Measurements from ENCODE around the gene UBE2B. TPM values are rescaled to one million over a fixed set of nuclear protein-coding genes. Genes with fewer than 3 reads are reported as not detected.
"Not testable (repeated sequence)": the region's sequence is repeated elsewhere in the genome, so short reads cannot be mapped to it uniquely, and the experiment has no call there.

The UBE2B gene
- total RNA-seq, 1 donor from 2014 or later: 98.9 TPM

GRCh38 chr5:134397196-134397595, 25.8 kb downstream of the UBE2B start:
- intact Hi-C loops (cut with micrococcal nuclease): no loop called here

- intact Hi-C loops (cut with micrococcal nuclease): no loop called here
Measured at GRCh38 chr5:134398609-134399155, 27.3 kb downstream of the UBE2B start.

GRCh38 chr5:134403951-134404350, 32.6 kb downstream of the UBE2B start:
- intact Hi-C loops (cut with micrococcal nuclease): no loop called here

DNA sequence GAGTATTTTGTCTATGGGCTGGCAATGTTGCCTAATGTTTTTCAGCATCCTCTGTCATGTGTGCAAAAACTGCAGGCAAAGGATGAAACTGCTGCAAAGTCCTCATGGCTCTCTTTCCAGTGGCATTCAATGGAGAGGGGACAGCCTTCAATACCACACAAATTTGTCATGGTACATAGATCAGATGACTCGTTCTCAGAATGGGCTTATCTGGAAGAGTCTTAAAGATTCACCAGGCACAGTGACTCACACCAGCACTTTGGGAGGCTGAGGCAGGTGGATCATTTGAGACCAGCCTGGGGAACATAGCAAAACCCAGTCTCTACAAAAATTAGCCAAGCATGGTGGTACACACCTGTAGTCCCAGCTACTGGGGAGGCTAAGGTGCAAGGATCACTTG, 35.0 kb downstream of the UBE2B start:
- intact Hi-C loops (cut with micrococcal nuclease): no loop called here

GRCh38 chr5:134409321-134409720, 38.0 kb downstream of the UBE2B start:
- intact Hi-C loops (cut with micrococcal nuclease): no loop called here

GRCh38 chr5:134410822-134411221, 39.5 kb downstream of the UBE2B start:
- intact Hi-C loops (cut with micrococcal nuclease): loop anchor here (1.0 to 2.0 kb wide), 9 partner anchors 40 to 234 kb away; partner anchors contain the start of genes PPP2CA, SKP1 and UBE2B

DNA sequence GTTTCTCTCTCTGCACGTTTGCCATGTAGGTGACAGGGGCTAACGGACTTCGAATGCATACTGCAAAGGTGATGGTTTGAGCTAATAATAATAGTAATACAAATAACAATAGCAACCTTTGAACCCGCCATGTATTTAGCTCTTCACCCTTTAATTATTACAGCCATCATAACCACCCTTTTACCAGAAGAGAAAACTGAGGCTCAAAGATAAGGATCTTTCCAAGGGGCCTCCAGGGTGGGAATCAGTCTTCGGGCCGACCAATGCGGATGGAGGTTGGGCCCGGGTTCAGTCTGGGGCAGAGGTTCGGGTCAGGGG, 39.8 kb downstream of the UBE2B start:
- intact Hi-C loops (cut with micrococcal nuclease): loop anchor here (1.0 to 2.0 kb wide), 8 partner anchors 40 to 234 kb away; partner anchors contain the start of genes PPP2CA, SKP1 and UBE2B

GRCh38 chr5:134411546-134412266, 40.3 kb downstream of the UBE2B start, which contains the start of gene CDKN2AIPNL:
Gene CDKN2AIPNL, minus strand, starts transcription at chr5:134411881. Its CDS starts 27 bp downstream, at chr5:134411854.
- intact Hi-C loops (cut with micrococcal nuclease): loop anchor here (1.0 to 2.0 kb wide), 10 partner anchors 26 to 493 kb away; partner anchors contain the start of genes PPP2CA, SKP1 and UBE2B

- intact Hi-C loops (cut with micrococcal nuclease): no loop called here
Measured at GRCh38 chr5:134413046-134413445, 41.7 kb downstream of the UBE2B start.

DNA sequence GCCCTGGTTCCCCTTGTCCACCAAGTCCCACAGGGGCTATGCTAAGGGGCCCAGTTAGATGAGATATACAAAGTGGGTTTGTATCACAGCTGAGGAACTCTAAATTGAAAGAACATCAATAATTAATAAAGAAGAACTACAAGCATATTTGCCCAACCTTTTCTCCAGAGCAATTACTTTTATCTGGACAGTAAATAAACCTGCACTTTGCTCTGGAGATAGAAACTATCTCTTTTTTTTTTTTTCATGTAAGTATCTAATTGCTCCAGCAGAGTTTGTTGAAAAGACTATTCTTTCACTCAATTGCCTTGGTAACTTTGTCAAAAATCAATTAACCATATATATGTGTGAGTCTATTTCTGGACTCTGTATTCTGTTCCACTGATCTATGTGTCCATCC, 46.3 kb downstream of the UBE2B start:
- intact Hi-C loops (cut with micrococcal nuclease): no loop called here

DNA sequence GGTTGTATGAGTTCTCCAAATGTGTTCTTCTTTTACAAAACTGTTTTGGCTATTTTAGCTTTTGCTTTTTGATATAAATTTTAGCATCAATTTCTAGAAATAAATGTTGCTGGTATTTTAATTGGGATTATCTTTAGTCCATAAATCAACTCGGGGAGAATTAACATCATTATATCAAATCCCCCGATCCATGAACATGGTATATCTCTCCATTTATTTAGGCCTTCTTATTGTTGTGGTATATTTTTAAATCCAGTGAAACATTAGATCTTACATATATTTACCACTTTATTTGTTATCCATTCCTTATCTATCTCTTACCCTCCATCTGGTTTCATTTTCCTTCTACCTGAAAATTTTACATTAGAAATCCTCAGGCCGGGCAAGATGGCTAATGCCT, 47.6 kb downstream of the UBE2B start:
- intact Hi-C loops (cut with micrococcal nuclease): no loop called here

- intact Hi-C loops (cut with micrococcal nuclease): no loop called here
Measured at GRCh38 chr5:134420343-134420742, 49.0 kb downstream of the UBE2B start.

GRCh38 chr5:134421038-134421437, 49.7 kb downstream of the UBE2B start:
- intact Hi-C loops (cut with micrococcal nuclease): not testable (repeated sequence)

DNA sequence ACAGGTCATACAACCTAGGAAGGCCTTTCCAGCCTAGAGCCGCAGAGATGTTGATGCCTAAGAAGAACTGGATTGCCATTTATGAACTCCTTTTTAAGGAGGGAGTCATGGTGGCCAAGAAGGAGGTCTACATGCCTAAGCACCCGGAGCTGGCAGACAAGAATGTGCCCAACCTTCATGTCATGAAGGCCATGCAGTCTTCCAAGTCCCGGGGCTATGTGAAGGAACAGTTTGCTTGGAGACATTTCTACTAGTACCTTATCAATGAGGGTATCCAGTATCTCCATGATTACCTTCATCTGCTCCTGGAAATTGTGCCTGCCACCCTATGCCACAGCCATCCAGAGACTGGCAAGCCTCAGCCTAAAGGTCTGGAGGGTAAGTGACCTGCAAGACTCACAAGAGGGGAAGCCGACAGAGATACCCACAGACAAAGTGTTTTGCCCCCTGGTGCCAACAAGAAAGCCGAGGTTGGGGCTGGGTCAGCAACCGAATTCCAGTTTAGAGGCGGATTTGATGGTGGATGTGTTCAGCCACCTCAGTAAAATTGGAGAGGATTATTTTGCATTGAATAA, 51.5 kb downstream of the UBE2B start:
- intact Hi-C loops (cut with micrococcal nuclease): no loop called here

- intact Hi-C loops (cut with micrococcal nuclease): no loop called here
Measured at GRCh38 chr5:134423376-134423775, 52.0 kb downstream of the UBE2B start.

GRCh38 chr5:134426361-134426760, 55.0 kb downstream of the UBE2B start:
- intact Hi-C loops (cut with micrococcal nuclease): no loop called here

DNA sequence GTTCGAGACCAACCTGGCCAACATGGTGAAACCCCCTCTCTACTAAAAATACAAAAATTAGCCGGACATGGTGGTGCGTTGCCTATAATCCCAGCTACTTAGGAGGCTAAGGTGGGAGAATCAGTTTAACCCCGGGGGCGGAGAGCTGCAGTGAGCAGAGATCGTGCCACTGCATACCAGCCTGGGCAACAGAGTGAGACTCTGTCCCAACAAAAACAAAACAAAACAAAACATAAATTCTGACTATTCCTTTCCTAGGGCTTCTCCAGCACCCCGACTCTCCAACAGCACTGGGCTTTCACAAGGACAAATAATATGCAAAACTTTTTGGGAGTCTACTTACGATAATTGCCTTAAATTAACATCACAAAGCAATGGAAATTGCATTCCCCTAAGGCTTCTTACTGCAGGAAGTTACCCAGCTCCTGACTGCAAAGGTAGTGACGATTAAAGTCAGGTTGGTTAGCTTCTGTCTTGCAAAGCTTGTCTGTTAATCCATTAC, 56.2 kb downstream of the UBE2B start:
- intact Hi-C loops (cut with micrococcal nuclease): no loop called here

- intact Hi-C loops (cut with micrococcal nuclease): no loop called here
Measured at GRCh38 chr5:134430001-134430569, 58.7 kb downstream of the UBE2B start.

DNA sequence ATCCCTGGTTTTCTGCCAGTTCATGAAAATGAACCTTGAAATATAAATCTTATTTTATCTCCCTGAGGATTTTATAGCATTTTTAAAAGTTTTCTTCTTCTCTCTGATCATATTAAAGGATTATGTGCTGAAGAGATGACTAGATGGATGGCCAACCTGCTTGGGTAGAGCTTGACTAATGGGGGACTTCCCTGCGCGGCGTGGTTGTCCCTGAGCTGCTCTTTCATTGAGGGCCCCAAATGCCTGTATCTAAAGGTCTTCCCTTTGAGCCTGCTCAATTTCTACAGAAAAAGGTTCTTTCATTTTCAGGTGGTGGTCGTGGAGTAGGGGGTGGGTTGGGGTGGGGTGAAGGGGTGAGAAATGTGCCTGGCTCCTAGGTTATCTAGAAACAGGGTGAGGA, 60.8 kb downstream of the UBE2B start:
- intact Hi-C loops (cut with micrococcal nuclease): no loop called here

DNA sequence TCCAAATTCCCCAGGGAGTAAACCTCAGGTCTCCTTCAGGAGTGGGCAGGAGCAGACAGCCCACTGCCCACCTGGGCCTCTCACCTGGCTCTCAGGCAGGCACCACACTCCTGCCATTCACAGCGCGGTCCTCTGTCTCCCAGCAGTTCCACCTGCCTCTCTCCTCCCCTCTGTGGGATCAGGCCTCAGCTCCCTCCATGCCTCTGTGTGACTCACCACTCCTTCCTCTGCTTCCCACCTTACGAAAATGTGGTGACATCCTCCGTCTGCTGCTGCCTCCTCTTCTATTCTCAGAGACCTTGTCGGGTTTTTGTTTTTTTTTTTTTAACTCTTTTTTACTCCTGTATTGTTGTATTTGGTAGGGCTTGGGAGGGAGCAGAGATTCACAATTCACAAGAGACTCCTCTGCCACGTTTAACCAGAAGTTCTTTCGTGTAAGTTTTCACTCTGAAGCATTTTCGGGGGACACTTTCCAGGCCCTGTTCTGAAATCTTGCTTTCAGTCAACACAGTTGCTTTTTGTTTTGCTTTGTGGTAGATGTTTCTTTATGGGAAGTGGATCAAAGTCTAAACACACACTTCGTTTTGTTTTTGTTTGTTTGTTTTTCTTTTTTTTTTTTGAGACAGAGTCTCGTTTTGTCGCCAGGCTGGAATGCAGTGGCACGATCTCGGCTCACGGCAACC, 61.4 kb downstream of the UBE2B start:
- intact Hi-C loops (cut with micrococcal nuclease): no loop called here

- intact Hi-C loops (cut with micrococcal nuclease): no loop called here
Measured at GRCh38 chr5:134435560-134435959, 64.2 kb downstream of the UBE2B start.
